ENCODE results near the gene CNTRL. TPM values are rescaled to one million over a fixed set of nuclear protein-coding genes. Genes with fewer than 3 reads are reported as not detected.

Gene CNTRL
- total RNA-seq, 1 donor from 2014 or later: 9.2 TPM

DNA sequence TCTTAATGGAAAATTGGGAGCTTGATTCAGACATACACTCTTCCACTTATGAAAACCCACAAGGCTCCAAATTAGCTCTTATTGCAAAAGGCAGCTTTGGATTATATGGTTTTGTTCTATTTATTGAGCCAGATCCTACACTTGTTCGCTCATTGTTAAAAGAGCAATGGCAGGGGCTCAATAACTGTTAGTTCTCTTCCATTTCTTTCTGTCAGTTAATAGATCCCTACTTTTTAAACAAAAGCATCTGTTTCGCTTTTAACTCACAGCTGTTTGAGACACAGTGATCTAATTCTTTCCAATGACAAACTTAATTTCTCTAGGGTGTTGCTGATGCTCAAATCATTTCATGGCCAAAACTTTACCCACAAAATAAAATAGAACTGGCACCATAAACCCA, 36.4 kb upstream of the CNTRL start:
- no peak for TF ChIP-seq CTCF (conservative IDR thresholded peaks at IDR 0.05; ENCODE audit: low read depth, low read length)
- DNase-seq (ENCODE audit: low read depth): no peak
- H3K4me3 ChIP-seq (ENCODE audit: low read depth, low read length): no peak overlapping the region

GRCh38 chr9:121038804-121039203, 36.0 kb upstream of the CNTRL start:
- DNase-seq (ENCODE audit: low read depth): no peak
- no peak overlapping the region for H3K4me3 ChIP-seq (ENCODE audit: low read depth, low read length)
- no peak for TF ChIP-seq CTCF (conservative IDR thresholded peaks at IDR 0.05; ENCODE audit: low read depth, low read length)

DNA sequence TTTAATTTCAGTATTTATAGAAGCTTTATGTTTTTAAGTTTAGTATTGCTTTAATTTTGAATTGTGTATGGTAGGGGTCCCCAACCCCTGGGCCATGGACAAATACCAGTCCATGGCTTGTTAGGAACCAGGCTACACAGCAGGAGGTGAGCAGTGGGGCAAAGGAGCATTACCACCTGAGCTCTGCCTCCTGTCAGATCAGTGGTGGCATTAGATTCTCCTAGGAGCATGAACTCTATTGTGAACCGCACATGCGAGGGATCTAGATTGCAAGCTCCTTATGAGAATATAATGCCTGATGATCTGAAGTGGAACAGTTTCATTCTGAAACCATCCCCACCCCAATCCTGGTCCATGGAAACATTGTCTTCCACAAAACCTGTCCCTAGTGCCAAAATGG, 26.6 kb upstream of the CNTRL start:
- TF ChIP-seq CTCF (conservative IDR thresholded peaks at IDR 0.05; ENCODE audit: low read depth, low read length): no peak
- no peak for DNase-seq (ENCODE audit: low read depth)
- H3K4me3 ChIP-seq (ENCODE audit: low read depth, low read length): no peak overlapping the region

- DNase-seq (ENCODE audit: low read depth): no peak
- no peak overlapping the region for H3K4me3 ChIP-seq (ENCODE audit: low read depth, low read length)
- TF ChIP-seq CTCF (conservative IDR thresholded peaks at IDR 0.05; ENCODE audit: low read depth, low read length): no peak
Measured at GRCh38 chr9:121048618-121049017, 26.1 kb upstream of the CNTRL start.

DNA sequence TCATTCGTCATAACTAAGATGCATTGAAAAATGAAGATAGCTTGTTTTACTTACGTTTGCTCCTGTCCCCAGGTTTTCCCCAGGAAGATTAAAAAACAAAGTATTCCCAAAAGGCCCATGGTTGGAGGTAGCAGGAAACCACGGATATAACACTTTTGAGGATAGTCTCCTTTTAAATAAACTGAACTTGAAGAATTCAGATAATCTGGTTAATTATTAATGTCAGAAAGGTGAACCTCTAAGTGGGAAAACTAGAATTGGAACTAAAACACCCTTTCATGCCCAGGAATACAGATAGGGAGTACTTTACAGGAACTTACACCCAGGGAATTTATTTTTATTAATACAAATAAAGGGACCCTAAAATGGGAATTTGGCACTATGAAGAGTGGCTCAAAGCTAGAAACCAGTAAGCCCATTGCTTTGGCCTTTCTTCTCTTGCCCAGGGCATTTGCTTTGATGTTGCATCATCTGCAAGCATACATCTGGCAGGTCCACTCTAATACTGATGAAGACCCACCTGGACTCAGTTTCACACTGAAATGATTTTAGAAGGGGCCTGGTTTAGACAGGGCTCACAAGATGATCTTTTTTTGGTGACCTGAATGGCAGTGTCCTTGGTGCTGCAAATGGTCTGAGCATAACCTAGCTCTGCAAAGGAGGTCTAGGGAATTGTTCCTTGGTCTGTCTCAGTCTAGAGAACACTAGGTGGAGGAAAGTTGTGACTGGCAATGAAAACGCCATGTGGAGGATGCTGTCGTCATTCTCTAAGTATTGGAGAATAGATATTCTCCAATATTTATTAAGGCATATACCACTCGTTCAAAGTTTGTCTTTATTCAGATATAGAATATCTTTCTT, 24.4 kb upstream of the CNTRL start, which contains the start of gene C5:
Gene C5, minus strand, starts transcription at position 148 of the 861 bp plus-strand sequence. Its CDS starts 29 bp downstream, at position 119.
- no peak for TF ChIP-seq CTCF (conservative IDR thresholded peaks at IDR 0.05; ENCODE audit: low read depth, low read length)
- DNase-seq (ENCODE audit: low read depth): no peak

DNA sequence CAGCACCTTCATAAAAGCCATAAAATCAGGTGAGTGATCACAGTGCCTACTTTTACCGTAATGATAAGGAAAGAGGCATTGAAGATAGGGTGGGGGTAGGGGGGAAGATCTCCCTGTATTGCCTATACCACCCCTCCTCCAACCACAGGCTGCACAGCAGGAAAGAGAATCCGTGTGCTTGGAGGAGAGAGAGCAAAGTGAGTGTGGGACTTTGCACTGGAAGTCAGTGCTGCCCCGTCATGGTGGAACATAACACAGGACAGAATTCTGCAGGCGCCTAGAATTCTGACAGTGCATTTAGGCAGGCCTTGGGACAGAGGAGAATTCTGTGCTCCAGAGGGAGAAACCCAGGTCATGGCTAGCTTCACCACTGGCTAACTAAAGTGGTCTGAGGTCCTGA, 21.2 kb upstream of the CNTRL start:
- H3K4me3 ChIP-seq (ENCODE audit: low read depth, low read length): no peak overlapping the region
- TF ChIP-seq CTCF (conservative IDR thresholded peaks at IDR 0.05; ENCODE audit: low read depth, low read length): no peak
- no peak for DNase-seq (ENCODE audit: low read depth)

More for the DNA sequence above, 24.4 kb upstream of the CNTRL start, which contains the start of gene C5:
- H3K4me3 ChIP-seq (ENCODE audit: low read depth, low read length): no peak within 1 kb of the TSS

Data from epithelial cell of proximal tubule (primary cell).